LHCN-M2 (cell line): ENCODE measurements around the gene RAB7B. TPM values are rescaled to one million over a fixed set of nuclear protein-coding genes. Genes with fewer than 3 reads are reported as not detected.
"Not testable (repeated sequence)": the region's sequence is repeated elsewhere in the genome, so short reads cannot be mapped to it uniquely, and the experiment has no call there.

Source experiments
- DNase-seq: peaks from one replicate; pipeline ENCODE4 v3.0.0-alpha.2; 2012; ENCODE audit warnings: low read depth
- polyA plus RNA-seq: library from polyadenylated mRNA; unstranded; fragments of >200 nt; gene quantifications from one replicate; pipeline ENCODE4 v1.2.1, GENCODE V29; 2012; ENCODE audit warnings: missing spikeins
- total RNA-seq: library from RNA; depleted of rRNA; stranded (reverse); fragments of >200 nt; gene quantifications from 2 replicates; pipeline ENCODE4 v1.2.3, GENCODE V29; 2014; rRNA removed

Gene RAB7B
- 3.4 and 3.9 TPM in 2 replicates for total RNA-seq
- polyA plus RNA-seq = 5.8 TPM

- peak; percentile 66 for DNase-seq
These were observed at the start of gene RAB7B for GRCh38 chr1:206002871-206003801. Gene RAB7B (minus strand): TSS chr1:206003395. CDS start chr1:205994135, 9,260 bp downstream.

- not testable (repeated sequence) for DNase-seq
These were observed 49.2 kb upstream of the RAB7B start for GRCh38 chr1:206052231-206052865.

GRCh38 chr1:206050655-206051235, 47.5 kb upstream of the RAB7B start:
- DNase-seq = no peak

- DNase-seq = no peak
These were observed 46.9 kb upstream of the RAB7B start for GRCh38 chr1:206049919-206050600.

GRCh38 chr1:206049293-206049692, 46.1 kb upstream of the RAB7B start:
- DNase-seq = no peak

- no peak for DNase-seq
These were observed 45.4 kb upstream of the RAB7B start for GRCh38 chr1:206048582-206048981.

- DNase-seq = no peak
These were observed 44.1 kb upstream of the RAB7B start for GRCh38 chr1:206047271-206047670.

GRCh38 chr1:206041640-206042039, 38.4 kb upstream of the RAB7B start:
- no peak for DNase-seq

- no peak for DNase-seq
These were observed 37.1 kb upstream of the RAB7B start for GRCh38 chr1:206040328-206040727.

- DNase-seq = no peak
These were observed 36.1 kb upstream of the RAB7B start for GRCh38 chr1:206039046-206039973.

GRCh38 chr1:206037581-206037980, 34.4 kb upstream of the RAB7B start:
- DNase-seq = no peak

GRCh38 chr1:206036663-206037455, 33.7 kb upstream of the RAB7B start:
- no peak for DNase-seq

GRCh38 chr1:206035027-206035426, 31.8 kb upstream of the RAB7B start:
- no peak for DNase-seq

- DNase-seq = no peak
These were observed 29.4 kb upstream of the RAB7B start for GRCh38 chr1:206032380-206033140.

GRCh38 chr1:206030714-206031113, 27.5 kb upstream of the RAB7B start:
- peak; percentile 53 for DNase-seq

- DNase-seq = no peak
These were observed 27.0 kb upstream of the RAB7B start for GRCh38 chr1:206030191-206030590.

GRCh38 chr1:206029484-206029883, 26.3 kb upstream of the RAB7B start:
- peak; percentile 21 for DNase-seq

- DNase-seq = no peak
These were observed 22.2 kb upstream of the RAB7B start for GRCh38 chr1:206025283-206025820.

GRCh38 chr1:206023695-206024094, 20.5 kb upstream of the RAB7B start, which contains the start of gene CTSE:
Gene CTSE (minus strand): TSS chr1:206023895. CDS start chr1:206023791, 104 bp downstream.
- no peak for DNase-seq
